Fibroblast of pulmonary artery (primary cell): ENCODE measurements around the gene GTF2F1.
A peak's percentile ranks its signal among the peaks of the same experiment; 100 is the strongest.
"Not testable (repeated sequence)": the region's sequence is repeated elsewhere in the genome, so short reads cannot be mapped to it uniquely, and the experiment has no call there.

ENCODE experiments used
- DNase-seq: peaks from one replicate; pipeline ENCODE4 v3.0.0-alpha.2; 2010; ENCODE audit warnings: low read depth
- H3K4me3 ChIP-seq: replicated peaks from 2 replicates; pipeline ENCODE4 v1.5.1; 2011; ENCODE audit warnings: low read depth, mild to moderate bottlenecking, control low read depth, low read length, moderate library complexity
- CTCF ChIP-seq: IDR thresholded peaks from 2 replicates; pipeline ENCODE4 v1.5.1; 2011; ENCODE audit warnings: mild to moderate bottlenecking, control low read depth, low read length, inconsistent platforms; ENCODE audit errors: missing control alignments

Gene GTF2F1

GRCh38 chr19:6354098-6354674 is 38.8 kb downstream of the GTF2F1 start:
- H3K4me3 ChIP-seq, result no peak overlapping the region
- peak; percentile 47 for DNase-seq
- peak; percentile 45 for TF ChIP-seq CTCF

DNA sequence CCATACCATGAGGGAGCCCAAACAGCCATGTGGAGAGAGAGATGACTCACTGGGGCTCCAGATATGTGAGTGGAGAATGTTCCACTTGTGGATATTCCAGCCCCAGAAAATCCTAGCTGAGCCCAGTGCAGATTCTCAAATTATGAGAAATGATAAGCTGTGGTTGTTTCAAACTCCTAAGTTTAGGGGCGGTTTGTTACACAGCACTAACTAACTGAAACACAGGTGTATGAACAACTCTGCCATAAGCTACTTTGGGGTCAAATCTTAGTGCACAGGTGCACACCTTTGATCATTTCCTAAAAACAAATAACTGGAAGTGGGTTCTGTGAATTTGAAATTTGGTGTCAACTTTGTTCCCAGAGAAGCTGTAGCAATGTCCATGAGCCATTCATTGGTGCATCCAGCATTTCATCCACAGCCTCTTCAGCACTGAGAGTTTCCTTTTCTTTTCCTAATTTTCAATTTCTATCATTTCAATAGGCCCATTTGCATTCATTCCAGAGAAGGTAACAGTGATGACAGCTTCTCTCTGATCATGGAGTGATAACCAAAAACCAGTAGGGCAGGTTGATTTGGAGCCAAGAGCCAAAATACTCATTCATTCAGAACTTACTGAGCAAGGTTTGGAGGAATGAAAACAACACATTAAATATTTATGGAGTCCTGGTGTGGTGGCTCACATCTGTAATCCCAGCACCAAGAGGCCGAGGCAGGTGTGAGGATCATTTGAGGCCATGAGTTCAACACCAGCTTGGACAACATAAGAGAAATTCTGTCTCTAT is 40.4 kb downstream of the GTF2F1 start:
- H3K4me3 ChIP-seq, result no peak overlapping the region
- DNase-seq, result no peak
- no peak for TF ChIP-seq CTCF

- H3K4me3 ChIP-seq, result no peak overlapping the region
- TF ChIP-seq CTCF, result no peak
- DNase-seq, result no peak
These were observed 42.3 kb downstream of the GTF2F1 start for GRCh38 chr19:6350688-6351087.

DNA sequence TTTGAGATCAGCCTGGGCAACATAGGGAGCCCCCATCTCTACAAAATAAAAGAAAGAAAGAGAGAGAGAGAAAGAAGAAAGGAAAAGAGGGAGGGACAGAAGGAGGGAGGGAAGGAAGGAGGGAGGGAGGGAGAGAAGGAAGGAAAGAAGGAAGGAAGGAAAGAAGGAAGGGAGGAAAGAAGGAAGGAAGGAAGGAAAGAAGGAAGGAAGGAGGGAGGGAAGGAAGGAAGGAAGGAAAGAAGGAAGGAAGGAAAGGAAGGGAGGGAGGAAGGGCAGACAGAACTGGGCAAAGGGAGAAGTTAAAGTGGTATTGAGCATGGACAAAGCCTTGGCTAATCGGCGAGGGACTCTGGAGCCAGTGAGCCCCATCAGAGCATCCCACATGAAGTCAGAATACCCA is 43.7 kb downstream of the GTF2F1 start:
- DNase-seq, H3K4me3 ChIP-seq: not testable (repeated sequence)

DNA sequence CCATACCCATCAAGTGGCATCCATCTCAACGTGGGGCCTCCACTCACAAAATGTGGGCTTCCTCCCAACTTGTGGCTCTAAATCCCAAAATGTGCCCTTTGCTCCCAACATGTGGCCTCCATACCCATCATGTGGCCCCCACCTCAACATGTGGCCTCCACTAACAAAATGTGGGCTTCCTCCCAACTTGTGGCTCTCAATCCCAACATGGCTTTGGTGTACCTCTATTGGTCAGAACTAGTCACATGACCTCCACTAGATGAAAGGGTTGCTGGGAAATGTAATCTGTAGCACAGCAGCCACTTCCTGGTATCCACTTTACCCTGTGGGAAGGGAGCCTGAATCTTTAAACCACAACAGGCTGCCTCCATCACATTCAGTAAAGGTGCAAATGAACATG is 49.5 kb downstream of the GTF2F1 start:
- DNase-seq, result no peak
- no peak for TF ChIP-seq CTCF
- H3K4me3 ChIP-seq, result no peak overlapping the region

DNA sequence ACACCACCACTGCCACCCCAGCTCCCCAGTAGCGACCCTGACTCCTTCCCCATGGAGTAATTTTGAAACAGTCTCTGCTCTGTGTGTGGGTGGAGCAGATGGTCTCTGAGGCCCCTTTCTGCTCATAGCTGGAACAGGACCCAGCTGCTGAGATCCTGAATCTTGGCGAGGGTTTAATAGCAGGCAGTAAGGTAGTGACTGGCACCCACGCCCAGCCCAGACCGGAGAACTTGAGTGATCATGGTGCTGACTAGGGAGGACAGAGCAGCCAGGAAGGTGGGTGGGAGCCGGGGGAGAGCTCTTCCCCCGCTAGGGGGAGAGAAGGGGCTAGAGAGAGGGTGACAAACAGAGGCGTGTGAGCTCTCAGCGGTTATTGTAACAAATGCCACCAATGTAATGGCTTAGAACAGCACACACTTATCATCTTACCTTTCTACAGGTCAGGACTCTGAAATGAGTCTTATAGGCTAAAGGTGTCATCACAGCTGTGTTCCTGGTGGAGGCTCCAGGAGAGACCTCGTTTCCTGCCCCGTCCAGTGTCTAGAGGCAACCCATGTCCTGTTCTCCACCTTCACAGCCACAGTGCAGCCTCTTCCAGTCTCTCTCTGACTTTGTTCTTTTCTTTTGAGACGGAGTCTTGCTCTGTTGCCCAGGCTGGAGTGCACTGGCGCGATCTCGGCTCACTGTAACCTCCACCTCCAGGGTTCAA is 52.3 kb downstream of the GTF2F1 start:
- no peak overlapping the region for H3K4me3 ChIP-seq
- TF ChIP-seq CTCF, result no peak
- no peak for DNase-seq

- TF ChIP-seq CTCF, result no peak
- DNase-seq, result no peak
- H3K4me3 ChIP-seq, result no peak overlapping the region
These were observed 58.3 kb downstream of the GTF2F1 start for GRCh38 chr19:6334490-6335285.
